Gastrocnemius medialis (tissue), 4 donors: ENCODE data around the gene SLC9A1.

Experiments
- CTCF ChIP-seq, 5 experiments: fragments of 450-650 bp in 3 of 5; fragments of 200-600 bp in 2 of 5; sonication (generic) in 2 of 5; IDR thresholded peaks in 4 of 5; conservative IDR thresholded peaks in 1 of 5; 1 replicate in 4 of 5; 2 replicates in 1 of 5; pipeline ENCODE4 v1.5.1; 2016 to 2019; ENCODE audit warnings: antibody characterized with exemption in 5 of 5, mild to moderate bottlenecking in 3 of 5, moderate library complexity in 3 of 5
- POLR2A ChIP-seq, 2 donors: fragments of 450-650 bp; IDR thresholded peaks; one replicate each; pipeline ENCODE4 v1.6.1; 2017; ENCODE audit warnings: antibody characterized with exemption in 2 of 2, mild to moderate bottlenecking in 2 of 2, moderate library complexity in 2 of 2

- TF ChIP-seq CTCF (IDR thresholded peaks at IDR 0.05 in 4 of 5, conservative IDR thresholded peaks at IDR 0.05 in 1 of 5) (no peak), POLR2A (IDR thresholded peaks at IDR 0.05) (no peak)
Observed at GRCh38 chr1:27126391-27126790, 28.5 kb downstream of the SLC9A1 start.
